ENCODE results near the gene MVD. TPM values are rescaled to one million over a fixed set of nuclear protein-coding genes. Genes with fewer than 3 reads are reported as not detected.

The MVD gene
- polyA plus RNA-seq, 3 donors: 9.0 to 17.9 (median 12.2) TPM

GRCh38 chr16:88665148-88665547, 2.3 kb upstream of the MVD start:
- H3K27me3 ChIP-seq (ENCODE audit: control insufficient read depth in 2 of 2, insufficient read depth in 2 of 2, low read length in 2 of 2): no peaks in the 10 kb centered on the region
- Mint-ChIP-seq H3K27ac (no peak overlapping the region), H3K27me3 (ENCODE audit: low read depth in 3 of 3) (peaks cover 0 to 3% (median 2%) of the 10 kb centered on the region in 3 donors), H3K36me3 (peaks cover 5 to 21% of the 10 kb centered on the region in 2 donors), H3K9me3 (no peaks in the 10 kb centered on the region), H3K4me3 (no peak overlapping the region), H3K4me1 (peaks cover 19% of the 10 kb centered on the region)
- no peak overlapping the region for H3K27ac ChIP-seq (ENCODE audit: low read depth in 1 of 2, low read length in 2 of 2)
- no peaks in the 10 kb centered on the region for H4K20me1 ChIP-seq (ENCODE audit: insufficient read depth, low read length)
- H3K9ac ChIP-seq (ENCODE audit: insufficient read depth, low read length, poor library complexity, severe bottlenecking): no peak overlapping the region
- no peak overlapping the region for H3K4me3 ChIP-seq (replicated peaks in 1 of 3; ENCODE audit: low read depth in 2 of 3, low read length in 3 of 3)
- no peak overlapping the region for H3K4me2 ChIP-seq (replicated peaks; ENCODE audit: extremely low read depth, low read length, poor library complexity, severe bottlenecking)
- no peaks in the 10 kb centered on the region for H3K36me3 ChIP-seq (replicated peaks in 1 of 2; ENCODE audit: control insufficient read depth in 1 of 2, insufficient read depth in 2 of 2, low read length in 2 of 2)
- intact Hi-C loops (cut with micrococcal nuclease): loop anchor here (2.0 to 10.0 kb wide), 2 partner anchors 14 to 90 kb away; partner anchors contain the start of gene ZC3H18 (in 1 of the 2)
- no peak overlapping the region for H2AFZ ChIP-seq (ENCODE audit: insufficient read depth, low read depth, low read length, poor library complexity, severe bottlenecking)
- TF ChIP-seq, protein P1, sequence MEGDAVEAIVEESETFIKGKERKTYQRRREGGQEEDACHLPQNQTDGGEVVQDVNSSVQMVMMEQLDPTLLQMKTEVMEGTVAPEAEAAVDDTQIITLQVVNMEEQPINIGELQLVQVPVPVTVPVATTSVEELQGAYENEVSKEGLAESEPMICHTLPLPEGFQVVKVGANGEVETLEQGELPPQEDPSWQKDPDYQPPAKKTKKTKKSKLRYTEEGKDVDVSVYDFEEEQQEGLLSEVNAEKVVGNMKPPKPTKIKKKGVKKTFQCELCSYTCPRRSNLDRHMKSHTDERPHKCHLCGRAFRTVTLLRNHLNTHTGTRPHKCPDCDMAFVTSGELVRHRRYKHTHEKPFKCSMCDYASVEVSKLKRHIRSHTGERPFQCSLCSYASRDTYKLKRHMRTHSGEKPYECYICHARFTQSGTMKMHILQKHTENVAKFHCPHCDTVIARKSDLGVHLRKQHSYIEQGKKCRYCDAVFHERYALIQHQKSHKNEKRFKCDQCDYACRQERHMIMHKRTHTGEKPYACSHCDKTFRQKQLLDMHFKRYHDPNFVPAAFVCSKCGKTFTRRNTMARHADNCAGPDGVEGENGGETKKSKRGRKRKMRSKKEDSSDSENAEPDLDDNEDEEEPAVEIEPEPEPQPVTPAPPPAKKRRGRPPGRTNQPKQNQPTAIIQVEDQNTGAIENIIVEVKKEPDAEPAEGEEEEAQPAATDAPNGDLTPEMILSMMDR (IDR thresholded peaks at IDR 0.05): no peak
- peaks cover 20 to 21% of the 10 kb centered on the region in 2 donors for H3K4me1 ChIP-seq (ENCODE audit: control insufficient read depth in 1 of 2, insufficient read depth in 2 of 2, low read length in 2 of 2)
- 92% methylated on average over 3 of the region's 4 CpGs for WGBS (ENCODE audit: insufficient coverage)
- no peaks in the 10 kb centered on the region for H3K9me3 ChIP-seq (replicated peaks in 1 of 2; ENCODE audit: control insufficient read depth in 1 of 2, insufficient read depth in 1 of 2, low read length in 2 of 2)
- DNase-seq: no peak
- H3K79me2 ChIP-seq (ENCODE audit: insufficient read depth, low read length): peaks cover 6% of the 10 kb centered on the region

DNA sequence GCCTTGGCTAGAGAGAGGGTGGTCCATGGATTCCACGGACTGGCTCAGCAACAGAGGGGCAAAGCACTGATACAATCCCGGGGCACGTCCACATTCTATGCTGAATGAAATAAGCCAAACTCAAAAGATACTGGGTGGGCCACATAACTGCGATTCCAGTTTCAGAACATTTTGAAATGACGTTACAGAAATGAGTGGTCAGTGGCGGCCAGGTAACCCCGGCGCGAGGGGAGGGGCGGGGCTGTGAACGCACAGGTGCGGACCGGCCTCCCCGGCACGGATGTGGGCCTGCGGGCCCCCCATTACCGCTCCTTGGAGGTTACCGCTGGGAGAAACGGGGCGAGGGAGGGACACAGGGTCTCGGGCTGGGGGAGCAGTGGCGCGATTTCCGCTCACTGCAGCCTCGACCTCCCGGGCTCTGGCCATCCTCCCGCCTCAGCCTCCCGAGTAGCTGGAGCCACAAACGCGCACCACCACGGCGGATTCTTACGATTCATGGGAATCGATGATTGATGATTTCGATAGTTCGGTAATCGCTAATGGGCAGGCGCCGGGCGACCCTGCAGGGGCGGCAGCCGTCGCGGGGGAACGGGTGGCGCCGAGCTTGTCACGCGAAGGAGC, 559 bp downstream of the MVD start:
- no peak for DNase-seq
- H2AFZ ChIP-seq (ENCODE audit: insufficient read depth, low read depth, low read length, poor library complexity, severe bottlenecking): peak overlapping the region; percentile 92
- H3K4me1 ChIP-seq (ENCODE audit: control insufficient read depth in 1 of 2, insufficient read depth in 2 of 2, low read length in 2 of 2): peaks cover 20 to 21% of the 10 kb centered on the region in 2 donors
- TF ChIP-seq, protein P1 (IDR thresholded peaks at IDR 0.05): no peak
- peak overlapping the region; percentile 64 to 92 (median 83) for H3K27ac Mint-ChIP-seq
- no peaks in the 10 kb centered on the region for H3K27me3 ChIP-seq (ENCODE audit: control insufficient read depth in 2 of 2, insufficient read depth in 2 of 2, low read length in 2 of 2)
- peaks cover 12 to 30% of the 10 kb centered on the region in 2 donors for H3K36me3 Mint-ChIP-seq
- peak overlapping the region; percentile 85 for H3K9ac ChIP-seq (ENCODE audit: insufficient read depth, low read length, poor library complexity, severe bottlenecking)
- intact Hi-C loops (cut with micrococcal nuclease): loop anchor here (2.0 to 10.0 kb wide), 4 partner anchors 22 to 90 kb away; partner anchors contain the start of gene ZC3H18 (in 2 of the 2)
- H3K4me3 Mint-ChIP-seq: peak overlapping the region; percentile 74 to 83
- 4% methylated on average over 49 of the region's 49 CpGs for WGBS (ENCODE audit: insufficient coverage)
- peak overlapping the region; percentile 82 for H3K4me2 ChIP-seq (replicated peaks; ENCODE audit: extremely low read depth, low read length, poor library complexity, severe bottlenecking)
- no peaks in the 10 kb centered on the region for H3K9me3 Mint-ChIP-seq
- H3K9me3 ChIP-seq (replicated peaks in 1 of 2; ENCODE audit: control insufficient read depth in 1 of 2, insufficient read depth in 1 of 2, low read length in 2 of 2): no peaks in the 10 kb centered on the region
- no peaks in the 10 kb centered on the region for H3K36me3 ChIP-seq (replicated peaks in 1 of 2; ENCODE audit: control insufficient read depth in 1 of 2, insufficient read depth in 2 of 2, low read length in 2 of 2)
- peaks cover 0 to 3% (median 3%) of the 10 kb centered on the region in 3 donors for H3K27me3 Mint-ChIP-seq (ENCODE audit: low read depth in 3 of 3)
- no peaks in the 10 kb centered on the region for H4K20me1 ChIP-seq (ENCODE audit: insufficient read depth, low read length)
- peaks cover 19% of the 10 kb centered on the region for H3K4me1 Mint-ChIP-seq
- H3K79me2 ChIP-seq (ENCODE audit: insufficient read depth, low read length): peaks cover 6% of the 10 kb centered on the region
- H3K4me3 ChIP-seq (replicated peaks in 1 of 3; ENCODE audit: low read depth in 2 of 3, low read length in 3 of 3): peak overlapping the region; percentile 69 to 87 (median 81)
- H3K27ac ChIP-seq (ENCODE audit: low read depth in 1 of 2, low read length in 2 of 2): peak overlapping the region in 1 of 2 donors; percentile 93

Data from CD14-positive monocyte (primary cell).